Measurements from ENCODE around the gene JAG2. TPM values are rescaled to one million over a fixed set of nuclear protein-coding genes. Genes with fewer than 3 reads are reported as not detected.

Gene JAG2
- total and polyA plus RNA-seq, 2 of the 13 experiments (the other 11 are each of a cell fraction or from before 2014, with no cell fraction given) = 0.04 to 0.16 TPM

DNA sequence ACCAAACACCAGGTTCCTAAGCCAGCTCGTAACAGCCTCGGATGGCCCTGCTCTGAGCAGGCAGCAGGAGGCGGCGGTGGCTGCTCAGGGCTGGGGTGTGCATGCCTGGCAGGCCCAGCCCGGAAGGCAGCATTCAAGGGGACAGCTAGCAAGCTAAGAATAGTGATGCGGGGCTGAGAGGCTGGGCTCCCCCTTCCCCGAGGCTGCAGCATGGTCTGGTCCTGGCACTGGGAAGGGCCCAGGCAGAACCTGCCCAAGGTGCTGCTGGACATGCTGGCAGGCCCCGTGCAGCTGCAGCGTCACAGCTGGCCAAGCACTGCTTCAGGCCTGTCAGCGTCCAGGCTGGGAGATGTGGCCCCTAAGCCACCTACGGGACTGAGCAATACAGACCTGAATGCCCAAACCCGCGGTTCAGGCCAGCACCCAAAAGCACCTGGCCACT is 38.9 kb upstream of the JAG2 start (continued):
- TF ChIP-seq, protein P1, sequence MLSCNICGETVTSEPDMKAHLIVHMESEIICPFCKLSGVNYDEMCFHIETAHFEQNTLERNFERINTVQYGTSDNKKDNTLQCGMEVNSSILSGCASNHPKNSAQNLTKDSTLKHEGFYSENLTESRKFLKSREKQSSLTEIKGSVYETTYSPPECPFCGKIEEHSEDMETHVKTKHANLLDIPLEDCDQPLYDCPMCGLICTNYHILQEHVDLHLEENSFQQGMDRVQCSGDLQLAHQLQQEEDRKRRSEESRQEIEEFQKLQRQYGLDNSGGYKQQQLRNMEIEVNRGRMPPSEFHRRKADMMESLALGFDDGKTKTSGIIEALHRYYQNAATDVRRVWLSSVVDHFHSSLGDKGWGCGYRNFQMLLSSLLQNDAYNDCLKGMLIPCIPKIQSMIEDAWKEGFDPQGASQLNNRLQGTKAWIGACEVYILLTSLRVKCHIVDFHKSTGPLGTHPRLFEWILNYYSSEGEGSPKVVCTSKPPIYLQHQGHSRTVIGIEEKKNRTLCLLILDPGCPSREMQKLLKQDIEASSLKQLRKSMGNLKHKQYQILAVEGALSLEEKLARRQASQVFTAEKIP (CRISPR knock-in tag; IDR thresholded peaks at IDR 0.05; ENCODE audit: borderline replicate concordance) = no peak
- TF ChIP-seq SMYD3 (CRISPR knock-in tag; IDR thresholded peaks at IDR 0.05) = no peak
- TF ChIP-seq ZNF253 (CRISPR knock-in tag; IDR thresholded peaks at IDR 0.05; ENCODE audit: borderline replicate concordance) = no peak
- no peak for TF ChIP-seq ZEB1 (IDR thresholded peaks at IDR 0.05; ENCODE audit: insufficient replicate concordance, low read depth)
- TF ChIP-seq, protein P2, sequence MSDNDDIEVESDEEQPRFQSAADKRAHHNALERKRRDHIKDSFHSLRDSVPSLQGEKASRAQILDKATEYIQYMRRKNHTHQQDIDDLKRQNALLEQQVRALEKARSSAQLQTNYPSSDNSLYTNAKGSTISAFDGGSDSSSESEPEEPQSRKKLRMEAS (IDR thresholded peaks at IDR 0.05) = no peak
- TF ChIP-seq, protein P3, sequence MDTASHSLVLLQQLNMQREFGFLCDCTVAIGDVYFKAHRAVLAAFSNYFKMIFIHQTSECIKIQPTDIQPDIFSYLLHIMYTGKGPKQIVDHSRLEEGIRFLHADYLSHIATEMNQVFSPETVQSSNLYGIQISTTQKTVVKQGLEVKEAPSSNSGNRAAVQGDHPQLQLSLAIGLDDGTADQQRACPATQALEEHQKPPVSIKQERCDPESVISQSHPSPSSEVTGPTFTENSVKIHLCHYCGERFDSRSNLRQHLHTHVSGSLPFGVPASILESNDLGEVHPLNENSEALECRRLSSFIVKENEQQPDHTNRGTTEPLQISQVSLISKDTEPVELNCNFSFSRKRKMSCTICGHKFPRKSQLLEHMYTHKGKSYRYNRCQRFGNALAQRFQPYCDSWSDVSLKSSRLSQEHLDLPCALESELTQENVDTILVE (CRISPR knock-in tag; IDR thresholded peaks at IDR 0.05) = no peak
- no peak for TF ChIP-seq NCOA5 (CRISPR knock-in tag; IDR thresholded peaks at IDR 0.05)
- TF ChIP-seq ZNF354B (CRISPR knock-in tag; IDR thresholded peaks at IDR 0.05) = no peak
- 0 out of 2 replicates have a peak, but pooled peaks have one; percentile 13 for TF ChIP-seq GABPB1 (CRISPR knock-in tag; IDR thresholded peaks at IDR 0.05)
- TF ChIP-seq ZBTB8A (CRISPR knock-in tag; IDR thresholded peaks at IDR 0.05; ENCODE audit: borderline replicate concordance, low read depth) = no peak
- TF ChIP-seq, protein P4, sequence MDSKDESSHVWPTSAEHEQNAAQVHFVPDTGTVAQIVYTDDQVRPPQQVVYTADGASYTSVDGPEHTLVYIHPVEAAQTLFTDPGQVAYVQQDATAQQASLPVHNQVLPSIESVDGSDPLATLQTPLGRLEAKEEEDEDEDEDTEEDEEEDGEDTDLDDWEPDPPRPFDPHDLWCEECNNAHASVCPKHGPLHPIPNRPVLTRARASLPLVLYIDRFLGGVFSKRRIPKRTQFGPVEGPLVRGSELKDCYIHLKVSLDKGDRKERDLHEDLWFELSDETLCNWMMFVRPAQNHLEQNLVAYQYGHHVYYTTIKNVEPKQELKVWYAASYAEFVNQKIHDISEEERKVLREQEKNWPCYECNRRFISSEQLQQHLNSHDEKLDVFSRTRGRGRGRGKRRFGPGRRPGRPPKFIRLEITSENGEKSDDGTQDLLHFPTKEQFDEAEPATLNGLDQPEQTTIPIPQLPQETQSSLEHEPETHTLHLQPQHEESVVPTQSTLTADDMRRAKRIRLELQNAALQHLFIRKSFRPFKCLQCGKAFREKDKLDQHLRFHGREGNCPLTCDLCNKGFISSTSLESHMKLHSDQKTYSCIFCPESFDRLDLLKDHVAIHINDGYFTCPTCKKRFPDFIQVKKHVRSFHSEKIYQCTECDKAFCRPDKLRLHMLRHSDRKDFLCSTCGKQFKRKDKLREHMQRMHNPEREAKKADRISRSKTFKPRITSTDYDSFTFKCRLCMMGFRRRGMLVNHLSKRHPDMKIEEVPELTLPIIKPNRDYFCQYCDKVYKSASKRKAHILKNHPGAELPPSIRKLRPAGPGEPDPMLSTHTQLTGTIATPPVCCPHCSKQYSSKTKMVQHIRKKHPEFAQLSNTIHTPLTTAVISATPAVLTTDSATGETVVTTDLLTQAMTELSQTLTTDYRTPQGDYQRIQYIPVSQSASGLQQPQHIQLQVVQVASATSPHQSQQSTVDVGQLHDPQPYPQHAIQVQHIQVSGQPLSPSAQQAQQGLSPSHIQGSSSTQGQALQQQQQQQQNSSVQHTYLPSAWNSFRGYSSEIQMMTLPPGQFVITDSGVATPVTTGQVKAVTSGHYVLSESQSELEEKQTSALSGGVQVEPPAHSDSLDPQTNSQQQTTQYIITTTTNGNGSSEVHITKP (CRISPR knock-in tag; IDR thresholded peaks at IDR 0.05; ENCODE audit: low read depth) = 0 out of 2 replicates have a peak, but pooled peaks have one; percentile 41
- TF ChIP-seq RFX5 (IDR thresholded peaks at IDR 0.05; ENCODE audit: low read depth, low read length) = no peak
- no peak for TF ChIP-seq MTF1 (CRISPR knock-in tag; IDR thresholded peaks at IDR 0.05)
- no peak for TF ChIP-seq EED (CRISPR knock-in tag; IDR thresholded peaks at IDR 0.05)
- no peak for TF ChIP-seq ZFP82 (CRISPR knock-in tag; IDR thresholded peaks at IDR 0.05; ENCODE audit: borderline replicate concordance)
- TF ChIP-seq RFXAP (CRISPR knock-in tag; IDR thresholded peaks at IDR 0.05; ENCODE audit: borderline replicate concordance) = no peak
- TF ChIP-seq RELA (CRISPR knock-in tag; IDR thresholded peaks at IDR 0.05) = no peak
- peak; percentile 40; the same call in 1 of the 2 replicates for TF ChIP-seq ZNF772 (CRISPR knock-in tag; IDR thresholded peaks at IDR 0.05)
- TF ChIP-seq CBFB (CRISPR knock-in tag; IDR thresholded peaks at IDR 0.05) = no peak
- TF ChIP-seq NR3C1 (CRISPR knock-in tag; IDR thresholded peaks at IDR 0.05) = no peak
- peak; percentile 81; the same call in 1 of the 2 replicates for TF ChIP-seq AKAP8 (CRISPR knock-in tag; IDR thresholded peaks at IDR 0.05)
- TF ChIP-seq AGO2 (optimal IDR thresholded peaks at IDR 0.05; ENCODE audit: low read depth, low read length) = peak; percentile 60
- TF ChIP-seq, protein P5, sequence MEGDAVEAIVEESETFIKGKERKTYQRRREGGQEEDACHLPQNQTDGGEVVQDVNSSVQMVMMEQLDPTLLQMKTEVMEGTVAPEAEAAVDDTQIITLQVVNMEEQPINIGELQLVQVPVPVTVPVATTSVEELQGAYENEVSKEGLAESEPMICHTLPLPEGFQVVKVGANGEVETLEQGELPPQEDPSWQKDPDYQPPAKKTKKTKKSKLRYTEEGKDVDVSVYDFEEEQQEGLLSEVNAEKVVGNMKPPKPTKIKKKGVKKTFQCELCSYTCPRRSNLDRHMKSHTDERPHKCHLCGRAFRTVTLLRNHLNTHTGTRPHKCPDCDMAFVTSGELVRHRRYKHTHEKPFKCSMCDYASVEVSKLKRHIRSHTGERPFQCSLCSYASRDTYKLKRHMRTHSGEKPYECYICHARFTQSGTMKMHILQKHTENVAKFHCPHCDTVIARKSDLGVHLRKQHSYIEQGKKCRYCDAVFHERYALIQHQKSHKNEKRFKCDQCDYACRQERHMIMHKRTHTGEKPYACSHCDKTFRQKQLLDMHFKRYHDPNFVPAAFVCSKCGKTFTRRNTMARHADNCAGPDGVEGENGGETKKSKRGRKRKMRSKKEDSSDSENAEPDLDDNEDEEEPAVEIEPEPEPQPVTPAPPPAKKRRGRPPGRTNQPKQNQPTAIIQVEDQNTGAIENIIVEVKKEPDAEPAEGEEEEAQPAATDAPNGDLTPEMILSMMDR (CRISPR knock-in tag; IDR thresholded peaks at IDR 0.05) = peak; percentile 46
- TF ChIP-seq ZBTB42 (CRISPR knock-in tag; IDR thresholded peaks at IDR 0.05) = no peak
